H1 (cell line): Measurements from ENCODE around the gene SYTL1. TPM values are rescaled to one million over a fixed set of nuclear protein-coding genes. Genes with fewer than 3 reads are reported as not detected.

Experiments
- ATF2 ChIP-seq: IDR thresholded peaks from 2 replicates; pipeline ENCODE4 v1.6.1; 2012; ENCODE audit warnings: low read length, inconsistent platforms
- JUND ChIP-seq: IDR thresholded peaks from 2 replicates; pipeline ENCODE4 v1.6.1; 2011; ENCODE audit warnings: mild to moderate bottlenecking, improper control_type of control experiment, low read length
- KDM1A ChIP-seq: fragments of 200-600, 300-600 bp; sonication (generic); IDR thresholded peaks from 2 replicates; pipeline ENCODE4 v1.7.1; 2016; ENCODE audit warnings: mild to moderate bottlenecking, low read length, borderline replicate concordance
- SIRT6 ChIP-seq: IDR thresholded peaks from one replicate; pipeline ENCODE4 v1.7.1; 2012; ENCODE audit warnings: low read length, inconsistent platforms
- polyA plus RNA-seq, 7 experiments: library from polyadenylated mRNA; depleted of rRNA in 3 of 7; stranded (reverse) in 5 of 7; unstranded in 2 of 7; fragments of >200 nt in 5 of 7; fragments of 200-250 nt in 2 of 7; gene quantifications; 1 replicate in 5 of 7; 2 replicates in 1 of 7; 4 replicates in 1 of 7; pipeline versions ENCODE4 v1.2.1 to v1.2.3, GENCODE V29; 2011 to 2013; ENCODE audit warnings: missing spikeins in 2 of 7, mixed read lengths in 2 of 7
- total RNA-seq: library from RNA; stranded (reverse); fragmentation: NEBNext Ultra II Directional; extraction: Animal tissue kit (Norgen Biotek cat#: 25700); gene quantifications from 2 replicates; pipeline ENCODE4 v1.2.1, GENCODE V29; 2021
- TF ChIP-seq, protein P1 (sequence below): IDR thresholded peaks from 2 replicates; pipeline ENCODE4 v1.6.1; 2011; ENCODE audit warnings: low read length, improper control_type of control experiment
- TF ChIP-seq, protein P2 (sequence below): fragments of 300-600 bp; sonication (generic); IDR thresholded peaks from 2 replicates; pipeline ENCODE4 v1.7.1; 2012; ENCODE audit warnings: low read length, moderate library complexity, mild to moderate bottlenecking, inconsistent platforms; ENCODE audit not compliant: insufficient replicate concordance

Gene SYTL1
- total and polyA plus RNA-seq, 2 of the 8 experiments (the other 6 are each of a cell fraction or from before 2014, with no cell fraction given) = 6.4 to 19.5 TPM

- TF ChIP-seq SIRT6 (no peak), ATF2 (no peak), JUND (no peak), KDM1A (peak; percentile 70; the same call in 1 of the 2 replicates)
- TF ChIP-seq, protein P1, sequence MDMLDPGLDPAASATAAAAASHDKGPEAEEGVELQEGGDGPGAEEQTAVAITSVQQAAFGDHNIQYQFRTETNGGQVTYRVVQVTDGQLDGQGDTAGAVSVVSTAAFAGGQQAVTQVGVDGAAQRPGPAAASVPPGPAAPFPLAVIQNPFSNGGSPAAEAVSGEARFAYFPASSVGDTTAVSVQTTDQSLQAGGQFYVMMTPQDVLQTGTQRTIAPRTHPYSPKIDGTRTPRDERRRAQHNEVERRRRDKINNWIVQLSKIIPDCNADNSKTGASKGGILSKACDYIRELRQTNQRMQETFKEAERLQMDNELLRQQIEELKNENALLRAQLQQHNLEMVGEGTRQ = peak; percentile 53; the same call in 1 of the 2 replicates
- TF ChIP-seq, protein P2, sequence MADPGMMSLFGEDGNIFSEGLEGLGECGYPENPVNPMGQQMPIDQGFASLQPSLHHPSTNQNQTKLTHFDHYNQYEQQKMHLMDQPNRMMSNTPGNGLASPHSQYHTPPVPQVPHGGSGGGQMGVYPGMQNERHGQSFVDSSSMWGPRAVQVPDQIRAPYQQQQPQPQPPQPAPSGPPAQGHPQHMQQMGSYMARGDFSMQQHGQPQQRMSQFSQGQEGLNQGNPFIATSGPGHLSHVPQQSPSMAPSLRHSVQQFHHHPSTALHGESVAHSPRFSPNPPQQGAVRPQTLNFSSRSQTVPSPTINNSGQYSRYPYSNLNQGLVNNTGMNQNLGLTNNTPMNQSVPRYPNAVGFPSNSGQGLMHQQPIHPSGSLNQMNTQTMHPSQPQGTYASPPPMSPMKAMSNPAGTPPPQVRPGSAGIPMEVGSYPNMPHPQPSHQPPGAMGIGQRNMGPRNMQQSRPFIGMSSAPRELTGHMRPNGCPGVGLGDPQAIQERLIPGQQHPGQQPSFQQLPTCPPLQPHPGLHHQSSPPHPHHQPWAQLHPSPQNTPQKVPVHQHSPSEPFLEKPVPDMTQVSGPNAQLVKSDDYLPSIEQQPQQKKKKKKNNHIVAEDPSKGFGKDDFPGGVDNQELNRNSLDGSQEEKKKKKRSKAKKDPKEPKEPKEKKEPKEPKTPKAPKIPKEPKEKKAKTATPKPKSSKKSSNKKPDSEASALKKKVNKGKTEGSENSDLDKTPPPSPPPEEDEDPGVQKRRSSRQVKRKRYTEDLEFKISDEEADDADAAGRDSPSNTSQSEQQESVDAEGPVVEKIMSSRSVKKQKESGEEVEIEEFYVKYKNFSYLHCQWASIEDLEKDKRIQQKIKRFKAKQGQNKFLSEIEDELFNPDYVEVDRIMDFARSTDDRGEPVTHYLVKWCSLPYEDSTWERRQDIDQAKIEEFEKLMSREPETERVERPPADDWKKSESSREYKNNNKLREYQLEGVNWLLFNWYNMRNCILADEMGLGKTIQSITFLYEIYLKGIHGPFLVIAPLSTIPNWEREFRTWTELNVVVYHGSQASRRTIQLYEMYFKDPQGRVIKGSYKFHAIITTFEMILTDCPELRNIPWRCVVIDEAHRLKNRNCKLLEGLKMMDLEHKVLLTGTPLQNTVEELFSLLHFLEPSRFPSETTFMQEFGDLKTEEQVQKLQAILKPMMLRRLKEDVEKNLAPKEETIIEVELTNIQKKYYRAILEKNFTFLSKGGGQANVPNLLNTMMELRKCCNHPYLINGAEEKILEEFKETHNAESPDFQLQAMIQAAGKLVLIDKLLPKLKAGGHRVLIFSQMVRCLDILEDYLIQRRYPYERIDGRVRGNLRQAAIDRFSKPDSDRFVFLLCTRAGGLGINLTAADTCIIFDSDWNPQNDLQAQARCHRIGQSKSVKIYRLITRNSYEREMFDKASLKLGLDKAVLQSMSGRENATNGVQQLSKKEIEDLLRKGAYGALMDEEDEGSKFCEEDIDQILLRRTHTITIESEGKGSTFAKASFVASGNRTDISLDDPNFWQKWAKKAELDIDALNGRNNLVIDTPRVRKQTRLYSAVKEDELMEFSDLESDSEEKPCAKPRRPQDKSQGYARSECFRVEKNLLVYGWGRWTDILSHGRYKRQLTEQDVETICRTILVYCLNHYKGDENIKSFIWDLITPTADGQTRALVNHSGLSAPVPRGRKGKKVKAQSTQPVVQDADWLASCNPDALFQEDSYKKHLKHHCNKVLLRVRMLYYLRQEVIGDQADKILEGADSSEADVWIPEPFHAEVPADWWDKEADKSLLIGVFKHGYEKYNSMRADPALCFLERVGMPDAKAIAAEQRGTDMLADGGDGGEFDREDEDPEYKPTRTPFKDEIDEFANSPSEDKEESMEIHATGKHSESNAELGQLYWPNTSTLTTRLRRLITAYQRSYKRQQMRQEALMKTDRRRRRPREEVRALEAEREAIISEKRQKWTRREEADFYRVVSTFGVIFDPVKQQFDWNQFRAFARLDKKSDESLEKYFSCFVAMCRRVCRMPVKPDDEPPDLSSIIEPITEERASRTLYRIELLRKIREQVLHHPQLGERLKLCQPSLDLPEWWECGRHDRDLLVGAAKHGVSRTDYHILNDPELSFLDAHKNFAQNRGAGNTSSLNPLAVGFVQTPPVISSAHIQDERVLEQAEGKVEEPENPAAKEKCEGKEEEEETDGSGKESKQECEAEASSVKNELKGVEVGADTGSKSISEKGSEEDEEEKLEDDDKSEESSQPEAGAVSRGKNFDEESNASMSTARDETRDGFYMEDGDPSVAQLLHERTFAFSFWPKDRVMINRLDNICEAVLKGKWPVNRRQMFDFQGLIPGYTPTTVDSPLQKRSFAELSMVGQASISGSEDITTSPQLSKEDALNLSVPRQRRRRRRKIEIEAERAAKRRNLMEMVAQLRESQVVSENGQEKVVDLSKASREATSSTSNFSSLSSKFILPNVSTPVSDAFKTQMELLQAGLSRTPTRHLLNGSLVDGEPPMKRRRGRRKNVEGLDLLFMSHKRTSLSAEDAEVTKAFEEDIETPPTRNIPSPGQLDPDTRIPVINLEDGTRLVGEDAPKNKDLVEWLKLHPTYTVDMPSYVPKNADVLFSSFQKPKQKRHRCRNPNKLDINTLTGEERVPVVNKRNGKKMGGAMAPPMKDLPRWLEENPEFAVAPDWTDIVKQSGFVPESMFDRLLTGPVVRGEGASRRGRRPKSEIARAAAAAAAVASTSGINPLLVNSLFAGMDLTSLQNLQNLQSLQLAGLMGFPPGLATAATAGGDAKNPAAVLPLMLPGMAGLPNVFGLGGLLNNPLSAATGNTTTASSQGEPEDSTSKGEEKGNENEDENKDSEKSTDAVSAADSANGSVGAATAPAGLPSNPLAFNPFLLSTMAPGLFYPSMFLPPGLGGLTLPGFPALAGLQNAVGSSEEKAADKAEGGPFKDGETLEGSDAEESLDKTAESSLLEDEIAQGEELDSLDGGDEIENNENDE = no peak
Measured at GRCh38 chr1:27349784-27350662, 8.2 kb downstream of the SYTL1 start (continued).
